ENCODE data around the gene FAM174B.
A peak's percentile ranks its signal among the peaks of the same experiment; 100 is the strongest.

FAM174B gene

GRCh38 chr15:92655178-92655995, at the start of gene FAM174B:
FAM174B (minus strand) TSS chr15:92655775.
- peak; percentile 32 for DNase-seq

DNA sequence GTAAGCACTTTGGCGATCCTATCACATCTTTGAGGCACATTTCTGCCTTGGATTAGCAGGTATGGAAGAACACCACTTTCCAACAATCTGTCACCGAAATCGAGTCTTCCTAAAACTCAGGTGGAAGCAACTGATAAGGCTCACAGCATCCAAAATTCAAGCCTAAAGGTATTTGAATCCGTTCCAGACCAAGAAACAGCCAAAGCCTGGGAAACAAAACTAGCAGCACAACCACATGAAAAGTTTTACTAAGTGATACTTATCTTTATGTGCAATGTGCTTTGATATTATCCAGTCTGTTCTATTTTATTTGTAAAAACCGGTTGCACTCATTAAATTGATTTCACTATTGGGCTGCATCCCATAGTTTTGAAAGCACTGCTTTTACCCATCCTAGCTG, 40.5 kb upstream of the FAM174B start:
- DNase-seq: no peak

DNA sequence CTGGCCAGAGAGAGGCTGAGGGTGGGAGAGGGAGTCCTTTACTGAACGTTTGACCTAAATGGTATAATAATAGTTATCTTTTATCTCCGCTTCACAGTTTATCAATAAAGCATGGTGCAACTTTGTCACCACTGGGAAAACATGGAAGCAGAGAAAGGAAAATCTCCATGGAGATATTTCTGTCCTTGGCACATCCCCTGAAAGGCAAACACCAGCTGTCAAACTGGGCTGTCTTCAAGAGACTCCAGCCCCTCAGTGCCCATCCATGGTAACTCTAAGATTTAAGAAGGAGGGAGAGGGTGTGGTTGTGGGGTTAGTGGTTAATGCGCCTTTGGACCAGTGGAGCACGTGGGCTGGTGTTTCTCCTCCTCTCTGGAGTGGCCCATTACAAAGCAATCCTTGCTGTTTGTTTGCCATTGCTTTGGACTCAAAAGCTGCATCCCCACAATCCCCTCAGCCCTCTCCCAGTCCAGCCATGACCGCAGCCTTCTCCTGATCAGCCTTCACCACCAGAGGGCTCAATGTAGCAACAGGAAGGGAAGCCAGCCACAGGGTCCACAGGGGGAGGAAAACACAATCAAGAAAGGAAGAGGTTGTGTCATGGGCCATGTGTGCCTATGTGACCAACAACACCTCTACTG, 38.2 kb upstream of the FAM174B start:
- DNase-seq: no peak

GRCh38 chr15:92690395-92690794, 34.8 kb upstream of the FAM174B start:
- DNase-seq: no peak

- DNase-seq: no peak
Observed at GRCh38 chr15:92687746-92688145, 32.2 kb upstream of the FAM174B start.

GRCh38 chr15:92687195-92687602, 31.6 kb upstream of the FAM174B start:
- no peak for DNase-seq

DNA sequence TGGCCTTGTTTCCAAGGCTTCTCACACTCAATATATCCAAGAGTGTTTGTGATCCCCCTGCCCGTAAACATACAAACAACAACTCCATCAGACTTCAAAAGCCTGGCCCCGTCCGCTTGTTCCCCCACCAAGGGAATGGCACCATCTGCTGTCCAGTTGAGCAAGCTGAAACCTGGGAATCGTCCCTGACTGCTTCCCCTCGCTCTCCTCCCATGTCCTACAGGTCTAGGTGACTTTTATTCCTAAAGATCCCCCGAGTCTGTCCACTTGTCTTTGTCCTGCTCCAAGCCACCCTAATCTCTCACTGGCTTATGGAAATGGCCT, 27.9 kb upstream of the FAM174B start:
- DNase-seq: peak; percentile 22

DNA sequence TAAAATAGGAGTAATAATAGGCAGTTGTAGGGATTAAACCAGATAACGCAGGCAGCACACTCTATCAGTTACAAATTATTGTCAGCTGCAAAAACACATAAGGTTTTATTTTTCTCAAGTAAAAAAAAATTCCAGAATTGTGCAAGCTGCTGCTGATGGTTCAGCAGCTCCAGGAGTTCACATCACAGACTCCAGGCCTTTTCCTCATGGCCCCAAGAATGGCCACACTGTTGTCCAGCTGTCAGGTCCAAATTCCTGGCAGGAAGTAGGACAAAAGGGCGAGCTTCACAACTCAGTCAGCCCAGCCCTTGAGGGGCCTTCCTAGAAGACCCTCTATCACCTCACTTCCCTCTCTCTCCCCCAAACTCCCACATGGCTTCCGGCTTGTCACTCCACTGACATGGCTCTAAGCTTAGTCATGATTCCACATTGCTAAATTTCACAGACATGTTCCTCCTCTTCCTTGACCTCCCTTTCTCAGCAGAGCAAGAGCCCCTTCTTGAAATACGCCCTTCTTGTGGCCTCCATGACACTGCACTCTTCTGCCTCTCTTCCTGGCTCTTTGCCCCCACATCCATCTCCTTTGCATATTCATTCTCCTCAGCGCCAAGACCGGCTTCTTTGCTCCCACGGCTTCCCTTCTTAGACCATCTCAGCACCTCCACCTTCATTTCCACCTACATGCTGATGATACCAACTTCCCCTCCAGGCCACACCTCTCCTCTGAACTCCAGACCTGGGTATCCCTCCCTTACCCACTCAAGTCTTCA, 27.4 kb upstream of the FAM174B start:
- no peak for DNase-seq

DNA sequence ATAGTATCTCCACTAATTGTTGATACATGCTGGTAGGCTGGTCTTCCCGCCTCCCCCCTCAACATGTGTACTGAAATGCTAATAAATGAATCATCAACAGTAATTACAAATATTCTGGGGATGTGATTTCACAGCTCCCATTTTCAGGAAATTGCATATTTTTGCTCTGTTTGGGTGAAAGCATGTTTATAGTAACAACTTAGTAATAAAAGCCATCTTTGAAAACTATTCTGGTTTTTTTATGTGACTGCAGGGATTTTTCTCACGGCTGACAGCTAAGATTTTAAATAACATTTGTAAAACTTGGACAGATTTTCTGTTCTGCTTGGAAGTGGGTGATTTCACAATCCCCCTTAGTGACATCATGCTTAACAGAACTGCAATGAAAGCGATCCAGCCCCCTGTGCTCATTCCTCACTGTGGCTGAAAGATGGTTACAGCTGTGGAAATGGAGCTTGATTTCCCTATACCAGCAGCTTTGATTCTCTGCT, 25.6 kb upstream of the FAM174B start:
- no peak for DNase-seq

DNA sequence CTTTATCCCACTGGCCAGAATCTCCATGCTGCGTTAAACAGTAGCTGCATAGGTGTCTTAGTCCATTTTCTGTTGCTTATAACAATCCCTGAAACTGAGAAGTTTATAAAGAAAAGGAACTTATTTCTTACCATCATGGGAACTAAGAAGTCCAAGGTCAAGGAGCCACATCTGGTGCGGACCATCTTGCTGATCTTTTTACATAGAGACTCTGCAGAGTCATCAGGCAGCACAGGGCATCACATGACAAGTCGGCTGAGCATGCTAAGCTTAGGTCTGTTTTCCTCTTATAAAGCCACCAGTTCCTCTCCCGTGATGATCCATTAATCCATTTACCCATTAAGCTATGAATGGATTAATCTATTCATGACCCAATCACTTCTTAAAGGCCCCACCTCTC, 22.4 kb upstream of the FAM174B start:
- DNase-seq: no peak

DNA sequence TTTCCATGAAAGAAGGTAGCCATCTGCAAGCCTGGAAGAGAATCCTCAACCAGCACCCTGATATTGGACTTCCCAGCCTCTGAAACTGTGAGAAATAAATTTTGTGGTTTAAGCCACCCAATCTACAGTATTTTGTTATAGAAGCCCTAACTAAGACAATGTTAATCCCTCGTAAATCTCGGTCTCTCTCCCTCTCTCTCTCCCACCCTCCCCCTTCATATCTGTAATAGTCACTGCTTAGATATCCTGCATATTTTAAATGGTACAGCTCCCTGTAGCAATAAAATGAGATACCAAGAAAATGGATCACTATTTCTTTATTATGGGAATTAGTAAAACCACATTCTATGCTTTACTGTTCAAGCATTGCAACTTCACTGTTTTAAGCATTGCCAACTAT, 21.0 kb upstream of the FAM174B start:
- DNase-seq: no peak

GRCh38 chr15:92675485-92675884, 19.9 kb upstream of the FAM174B start:
- no peak for DNase-seq

DNA sequence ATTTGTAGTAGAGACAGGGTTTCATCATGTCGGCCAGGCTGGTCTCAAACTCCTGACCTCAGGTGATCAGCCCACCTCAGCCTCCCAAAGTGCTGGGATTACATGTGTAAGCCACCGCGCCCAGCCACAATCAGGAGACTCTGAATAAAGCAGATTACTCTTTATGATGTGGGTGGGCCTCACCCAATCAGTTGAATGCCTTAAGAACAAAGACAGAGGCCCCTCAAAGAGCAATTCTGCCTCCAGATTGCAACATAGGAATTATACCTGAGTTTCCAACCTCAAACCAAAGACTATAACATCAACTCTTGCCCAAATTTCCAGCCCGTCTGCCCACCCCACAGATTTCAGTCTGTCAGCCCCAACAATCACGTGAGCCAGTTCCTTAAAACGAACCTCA, 18.8 kb upstream of the FAM174B start:
- DNase-seq: no peak

GRCh38 chr15:92672102-92672501, 16.5 kb upstream of the FAM174B start:
- no peak for DNase-seq

DNA sequence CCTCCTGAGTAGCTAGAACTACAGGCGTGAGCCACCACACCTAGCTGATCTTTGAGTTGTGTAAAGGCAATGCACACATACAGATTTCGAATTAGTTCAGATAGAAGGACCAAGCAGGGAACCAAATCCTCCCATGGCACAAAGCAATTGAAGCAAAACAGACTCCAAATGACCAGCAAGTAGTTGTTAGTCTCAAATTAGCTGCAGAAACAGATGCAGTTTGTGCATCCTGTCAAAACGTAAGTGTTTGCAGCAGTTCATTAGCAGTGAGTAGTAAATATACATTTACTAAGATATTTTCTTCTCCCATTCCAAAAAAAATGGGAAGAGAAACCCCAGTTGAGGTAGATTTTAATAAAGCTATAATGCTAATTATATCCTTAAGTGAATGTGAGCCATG, 15.8 kb upstream of the FAM174B start:
- no peak for DNase-seq

GRCh38 chr15:92670621-92671020, 15.0 kb upstream of the FAM174B start:
- no peak for DNase-seq

DNA sequence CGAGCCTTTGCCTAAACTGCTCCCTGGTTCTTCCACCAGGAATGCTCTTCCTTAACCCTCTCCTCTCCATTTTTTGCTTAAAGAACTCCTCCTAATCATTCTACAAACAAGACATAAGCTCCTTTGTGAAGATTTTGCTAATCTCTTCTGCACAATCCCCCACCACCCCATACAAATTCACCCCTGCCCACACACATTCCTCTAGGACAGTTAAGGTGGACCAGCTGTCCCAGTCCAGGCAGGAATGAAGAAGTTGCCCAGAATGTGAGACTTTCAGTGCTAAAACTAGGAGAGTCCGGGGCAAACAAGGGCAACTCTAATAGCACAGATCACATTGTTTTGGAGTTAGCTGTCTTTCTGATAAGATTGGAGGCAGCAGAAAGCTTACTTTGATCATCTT, 13.9 kb upstream of the FAM174B start:
- no peak for DNase-seq

- DNase-seq: no peak
Observed at GRCh38 chr15:92668620-92669019, 13.0 kb upstream of the FAM174B start.

- no peak for DNase-seq
Observed at GRCh38 chr15:92667970-92668485, 12.5 kb upstream of the FAM174B start.

DNA sequence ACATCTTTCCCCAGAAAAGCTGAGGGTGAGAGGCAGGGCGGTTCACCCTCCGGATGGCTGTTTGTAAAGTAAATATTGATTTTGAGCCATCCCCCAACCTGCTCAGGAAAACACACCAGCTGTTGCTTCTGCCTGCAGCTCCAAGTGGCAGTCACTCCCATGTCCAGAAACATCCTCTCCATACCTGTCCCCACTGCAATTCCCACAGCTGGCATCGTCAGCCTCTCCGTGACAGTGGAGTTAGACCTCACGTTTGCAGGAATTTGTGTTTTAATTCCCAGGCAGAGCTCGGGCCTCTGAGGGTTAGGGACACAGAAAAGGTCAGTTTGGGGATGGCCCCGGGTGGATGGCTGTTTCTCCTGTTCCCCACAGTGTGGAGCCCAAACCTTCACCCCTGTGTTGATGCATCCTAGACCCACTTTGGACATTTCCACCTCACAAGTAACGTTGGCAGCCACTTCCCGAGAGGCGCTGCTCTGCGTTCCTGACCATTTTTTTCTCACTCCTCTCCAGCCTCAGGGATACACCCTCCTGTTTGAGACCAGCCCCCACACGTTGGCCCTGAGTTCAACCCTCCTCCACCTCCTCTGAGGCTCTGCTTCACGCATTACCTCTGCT, 11.8 kb upstream of the FAM174B start:
- peak; percentile 90 for DNase-seq

- no peak for DNase-seq
Observed at GRCh38 chr15:92666780-92667179, 11.2 kb upstream of the FAM174B start.

- no peak for DNase-seq
Observed at GRCh38 chr15:92665100-92665555, 9.6 kb upstream of the FAM174B start.

All from SHP77 treated with DMSO at 0.1 percent for 48 hours (cell line).